Esophagus squamous epithelium (tissue), 5 donors: ENCODE measurements around the gene WWTR1. TPM values are rescaled to one million over a fixed set of nuclear protein-coding genes. Genes with fewer than 3 reads are reported as not detected.

Experiments
- DNase-seq: peaks from one replicate; lab custom pipeline; 2025; lab: John Stamatoyannopoulos, UW
- H3K27ac ChIP-seq, 4 donors: fragments of 200-600 bp; sonication (generic); one replicate each; pipeline ENCODE4 v1.5.1; 2016 to 2019; ENCODE audit warnings: mild to moderate bottlenecking in 1 of 4
- H3K27me3 ChIP-seq, 4 donors: fragments of 200-600 bp; sonication (generic); 1 replicate in 3 of 4; 2 replicates in 1 of 4; pipeline versions ENCODE4 v1.5.1 to v1.6.0; 2017 to 2021; ENCODE audit warnings: antibody characterized with exemption in 1 of 4
- H3K36me3 ChIP-seq, 3 donors: fragments of 200-600 bp; sonication (generic); one replicate each; pipeline ENCODE4 v1.5.1; 2016 to 2019
- H3K4me1 ChIP-seq, 3 donors: fragments of 200-600 bp; sonication (generic); one replicate each; pipeline ENCODE4 v1.5.1; 2017 to 2019
- H3K4me3 ChIP-seq, 4 donors: fragments of 200-600 bp; sonication (generic); 1 replicate in 3 of 4; 2 replicates in 1 of 4; pipeline ENCODE4 v1.5.1; 2016 to 2019; ENCODE audit warnings: mild to moderate bottlenecking in 2 of 4, moderate library complexity in 1 of 4
- H3K9me3 ChIP-seq, 3 donors: fragments of 200-600 bp; sonication (generic); one replicate each; pipeline ENCODE4 v1.5.1; 2016 to 2019
- CTCF ChIP-seq, 6 experiments: fragments of 450-650 bp in 4 of 6; fragments of 200-600 bp in 2 of 6; sonication (generic) in 2 of 6; IDR thresholded peaks; one replicate each; pipeline ENCODE4 v1.5.1; 2016 to 2019; ENCODE audit warnings: antibody characterized with exemption in 6 of 6, mild to moderate bottlenecking in 4 of 6, moderate library complexity in 4 of 6
- POLR2A ChIP-seq, 4 donors: fragments of 450-650 bp; IDR thresholded peaks; one replicate each; pipeline ENCODE4 v1.6.1; 2017; ENCODE audit warnings: antibody characterized with exemption in 4 of 4, mild to moderate bottlenecking in 4 of 4, moderate library complexity in 3 of 4
- WGBS, 2 donors: methylation state at CpG; one replicate each; pipeline ENCODE4 v1.1.5; 2018; 5-methylcytosine and 5-hydroxymethylcytosine counted together
- intact Hi-C: fragments of 100-400 bp; cut with DNase I; formaldehyde crosslinking; loops from one replicate; pipeline ENCODE4 v1.15.0; 2022
- total RNA-seq, 4 donors: library from RNA; depleted of rRNA; stranded (reverse); fragments of >200 nt; gene quantifications; one replicate each; pipeline ENCODE4 v1.1.0, GENCODE V29; 2016
- donor health status: DM: yes; HTN: yes; CAD: no.

WWTR1 gene
- total RNA-seq, 4 donors from 2014 or later = 35.7 to 116 (median 39.6) TPM

- WGBS, 2 donors = 0 to 1% methylated on average over 10 to 24 of the region's 41 CpGs
- Histone ChIP-seq H3K9me3 (no peaks in the 10 kb centered on the region), H3K27ac (peak overlapping the region; percentile 95 to 98 (median 97)), H3K4me1 (peaks cover 15 to 75% (median 31%) of the 10 kb centered on the region in 3 donors), H3K36me3 (no peaks in the 10 kb centered on the region), H3K27me3 (no peaks in the 10 kb centered on the region), H3K4me3 (peak overlapping the region; percentile 61 to 76 (median 76))
- no peak for DNase-seq
- TF ChIP-seq CTCF (IDR thresholded peaks at IDR 0.05) (no peak), POLR2A (IDR thresholded peaks at IDR 0.05) (no peak)
- intact Hi-C loops = loop anchor here (10.0 kb wide), 1 partner anchor 83 kb away; no protein-coding TSS in a partner anchor
These were observed 402 bp downstream of the WWTR1 start for GRCh38 chr3:149657321-149657925.

DNA sequence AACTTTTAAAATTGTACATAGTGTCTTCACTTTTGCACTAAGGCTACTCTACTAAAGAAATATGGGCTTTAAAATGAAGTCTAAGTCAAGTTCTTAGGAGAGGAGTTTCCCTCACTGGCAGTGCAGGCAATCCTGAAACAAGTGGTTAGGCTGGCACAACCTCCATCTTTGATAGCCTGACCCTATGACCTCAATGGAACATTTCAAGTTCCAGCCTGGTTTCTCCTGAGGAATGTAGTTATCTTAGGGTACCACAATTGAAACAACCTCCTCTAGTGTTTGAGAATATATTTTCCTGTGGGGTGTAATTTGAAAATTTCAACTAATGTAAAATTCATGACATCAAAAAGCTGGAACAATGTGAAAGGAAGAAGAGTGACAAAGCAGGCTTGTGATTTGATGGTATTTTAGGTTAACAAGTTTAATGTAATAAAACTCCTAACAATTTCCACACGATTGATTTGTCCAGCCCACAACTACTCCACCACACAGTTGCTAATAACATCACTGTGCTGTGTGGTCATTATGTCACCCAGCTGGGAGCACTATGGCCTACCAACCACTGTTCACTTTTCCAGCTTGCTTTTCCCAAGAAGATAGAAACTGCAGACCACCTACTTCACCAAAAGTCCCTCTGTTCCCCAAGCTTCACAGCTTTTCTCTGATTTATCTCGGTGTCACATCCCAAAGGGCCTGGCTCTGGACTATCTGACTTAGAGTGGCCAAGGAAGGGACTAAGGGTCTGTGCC is 1.8 kb downstream of the WWTR1 start:
- Histone ChIP-seq H3K9me3 (no peaks in the 10 kb centered on the region), H3K4me3 (peak overlapping the region; percentile 61 to 76 (median 76)), H3K36me3 (no peaks in the 10 kb centered on the region), H3K4me1 (peaks cover 15 to 87% (median 34%) of the 10 kb centered on the region in 3 donors), H3K27me3 (no peaks in the 10 kb centered on the region), H3K27ac (peak overlapping the region; percentile 95 to 98 (median 97))
- TF ChIP-seq CTCF (IDR thresholded peaks at IDR 0.05) (no peak), POLR2A (IDR thresholded peaks at IDR 0.05) (no peak)
- intact Hi-C loops = loop anchor here (10.0 kb wide), 1 partner anchor 81 kb away; no protein-coding TSS in a partner anchor
- 24 to 35% methylated on average over 2 of the region's 2 CpGs for WGBS, 2 donors
- DNase-seq = no peak

DNA sequence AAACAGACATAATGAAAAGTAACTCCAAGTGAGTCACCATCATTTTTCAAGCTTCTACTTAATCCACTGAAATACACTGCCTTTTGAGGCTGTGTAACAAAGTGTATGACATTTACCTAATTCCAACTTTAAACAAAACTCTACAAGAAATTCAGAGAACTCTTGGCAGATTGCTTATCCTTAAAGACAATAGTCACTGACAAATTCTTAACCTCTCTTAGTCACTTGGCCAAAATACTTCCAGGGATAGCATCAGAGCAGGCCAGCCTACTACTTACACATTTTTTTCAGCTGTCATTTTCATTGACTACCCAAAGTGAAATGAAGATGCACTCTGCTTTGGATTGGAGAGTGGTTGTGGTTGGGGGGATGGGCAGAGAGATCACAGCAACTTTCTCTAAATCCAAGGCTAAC is 3.6 kb downstream of the WWTR1 start:
- intact Hi-C loops = loop anchor here (10.0 kb wide), 1 partner anchor 79 kb away; no protein-coding TSS in a partner anchor
- H3K27ac ChIP-seq = peak overlapping the region; percentile 37 to 97 (median 78)

DNA sequence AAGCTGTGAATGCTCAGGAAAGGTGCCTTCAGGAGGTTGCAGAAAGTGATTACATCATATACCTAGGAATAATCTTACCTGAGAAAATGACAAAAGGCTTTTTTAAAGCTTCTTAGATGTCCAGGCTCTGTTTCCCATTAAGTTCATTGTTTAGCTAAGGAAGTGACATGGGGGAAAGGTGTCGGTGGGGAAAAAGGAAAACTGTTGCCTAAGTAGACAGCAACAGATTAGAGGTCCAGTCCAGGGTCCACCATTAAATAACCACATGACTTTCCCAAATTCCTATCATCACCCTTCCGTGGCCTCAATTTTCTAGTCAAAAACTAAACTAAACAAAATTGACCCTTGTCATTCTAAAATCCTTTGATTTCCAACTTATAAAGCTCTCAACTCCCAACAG is 4.3 kb downstream of the WWTR1 start:
- Histone ChIP-seq H3K36me3 (no peaks in the 10 kb centered on the region), H3K27me3 (no peaks in the 10 kb centered on the region), H3K9me3 (no peaks in the 10 kb centered on the region), H3K4me1 (peaks cover 24 to 87% (median 45%) of the 10 kb centered on the region in 3 donors), H3K4me3 (peak overlapping the region in 3 of 4 donors; percentile 75 to 76 (median 76)), H3K27ac (peak overlapping the region; percentile 56 to 97 (median 78))
- no peak for TF ChIP-seq POLR2A (IDR thresholded peaks at IDR 0.05)
- TF ChIP-seq CTCF (IDR thresholded peaks at IDR 0.05) = no peak
- intact Hi-C loops = loop anchor here (10.0 kb wide), 1 partner anchor 79 kb away; no protein-coding TSS in a partner anchor
- 51 to 61% methylated on average over 2 of the region's 2 CpGs for whole genome bisulfite sequencing, 2 donors
- DNase-seq = no peak

More for the DNA sequence above, 3.6 kb downstream of the WWTR1 start:
- peaks cover 21 to 87% (median 42%) of the 10 kb centered on the region in 3 donors for H3K4me1 ChIP-seq
- no peaks in the 10 kb centered on the region for H3K36me3 ChIP-seq
- H3K27me3 ChIP-seq = no peaks in the 10 kb centered on the region
- no peaks in the 10 kb centered on the region for H3K9me3 ChIP-seq
- TF ChIP-seq POLR2A (IDR thresholded peaks at IDR 0.05) = no peak
- no peak for TF ChIP-seq CTCF (IDR thresholded peaks at IDR 0.05)
- DNase-seq = no peak
- H3K4me3 ChIP-seq = peak overlapping the region in 3 of 4 donors; percentile 75 to 76 (median 76)
